GM12864 (cell line): ENCODE measurements around the gene TAS2R10.
"Not testable (repeated sequence)": the region's sequence is repeated elsewhere in the genome, so short reads cannot be mapped to it uniquely, and the experiment has no call there.

Experiments
- DNase-seq: peaks from one replicate; pipeline ENCODE4 v3.0.0-alpha.2; 2011; ENCODE audit warnings: low read depth
- H3K4me3 ChIP-seq: 2 replicates; pipeline ENCODE4 v1.5.1; 2011; ENCODE audit warnings: mild to moderate bottlenecking, low read depth, low read length, control low read depth
- TF ChIP-seq, protein P1 (sequence below): IDR thresholded peaks from 2 replicates; pipeline ENCODE4 v1.5.1; 2011; ENCODE audit warnings: low read depth, mild to moderate bottlenecking, moderate library complexity, low read length, control low read depth, inconsistent platforms; ENCODE audit errors: missing control alignments

The TAS2R10 gene

GRCh38 chr12:10824957-10825356, 1.2 kb downstream of the TAS2R10 start:
- TF ChIP-seq, protein P1, sequence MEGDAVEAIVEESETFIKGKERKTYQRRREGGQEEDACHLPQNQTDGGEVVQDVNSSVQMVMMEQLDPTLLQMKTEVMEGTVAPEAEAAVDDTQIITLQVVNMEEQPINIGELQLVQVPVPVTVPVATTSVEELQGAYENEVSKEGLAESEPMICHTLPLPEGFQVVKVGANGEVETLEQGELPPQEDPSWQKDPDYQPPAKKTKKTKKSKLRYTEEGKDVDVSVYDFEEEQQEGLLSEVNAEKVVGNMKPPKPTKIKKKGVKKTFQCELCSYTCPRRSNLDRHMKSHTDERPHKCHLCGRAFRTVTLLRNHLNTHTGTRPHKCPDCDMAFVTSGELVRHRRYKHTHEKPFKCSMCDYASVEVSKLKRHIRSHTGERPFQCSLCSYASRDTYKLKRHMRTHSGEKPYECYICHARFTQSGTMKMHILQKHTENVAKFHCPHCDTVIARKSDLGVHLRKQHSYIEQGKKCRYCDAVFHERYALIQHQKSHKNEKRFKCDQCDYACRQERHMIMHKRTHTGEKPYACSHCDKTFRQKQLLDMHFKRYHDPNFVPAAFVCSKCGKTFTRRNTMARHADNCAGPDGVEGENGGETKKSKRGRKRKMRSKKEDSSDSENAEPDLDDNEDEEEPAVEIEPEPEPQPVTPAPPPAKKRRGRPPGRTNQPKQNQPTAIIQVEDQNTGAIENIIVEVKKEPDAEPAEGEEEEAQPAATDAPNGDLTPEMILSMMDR, result no peak
- no peak for DNase-seq
- H3K4me3 ChIP-seq, result no peak overlapping the region

DNA sequence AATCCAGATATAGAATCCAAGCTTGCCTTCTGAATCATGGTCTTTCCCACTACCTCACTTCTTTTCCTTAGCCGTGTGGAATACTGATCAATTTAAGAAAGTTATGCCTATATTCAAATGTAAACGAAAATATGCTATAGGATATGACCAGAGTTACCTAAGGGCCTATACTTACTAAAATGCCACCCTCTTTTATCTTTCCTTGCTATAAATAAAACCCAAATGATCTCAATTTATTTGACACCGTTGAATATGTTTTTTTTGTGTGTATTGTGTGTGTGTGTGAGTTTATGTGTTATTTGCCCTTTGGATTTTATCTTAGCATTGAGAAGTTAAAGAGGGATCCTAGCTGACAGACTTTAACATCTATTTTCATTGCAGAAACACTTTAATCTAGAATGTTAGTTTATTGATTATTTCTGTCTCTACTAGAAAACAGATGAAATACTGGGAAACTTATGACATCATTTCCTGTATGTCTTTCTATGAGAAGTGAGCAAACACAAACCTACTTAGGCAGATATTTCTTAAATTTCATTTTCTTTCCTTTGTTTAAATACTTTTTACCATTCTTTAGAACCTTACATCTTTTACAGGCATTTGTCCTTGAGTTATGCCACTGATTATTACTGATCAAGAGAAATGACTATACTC, 14.1 kb downstream of the TAS2R10 start:
- TF ChIP-seq, protein P1, result no peak
- no peak for DNase-seq
- no peak overlapping the region for H3K4me3 ChIP-seq

DNA sequence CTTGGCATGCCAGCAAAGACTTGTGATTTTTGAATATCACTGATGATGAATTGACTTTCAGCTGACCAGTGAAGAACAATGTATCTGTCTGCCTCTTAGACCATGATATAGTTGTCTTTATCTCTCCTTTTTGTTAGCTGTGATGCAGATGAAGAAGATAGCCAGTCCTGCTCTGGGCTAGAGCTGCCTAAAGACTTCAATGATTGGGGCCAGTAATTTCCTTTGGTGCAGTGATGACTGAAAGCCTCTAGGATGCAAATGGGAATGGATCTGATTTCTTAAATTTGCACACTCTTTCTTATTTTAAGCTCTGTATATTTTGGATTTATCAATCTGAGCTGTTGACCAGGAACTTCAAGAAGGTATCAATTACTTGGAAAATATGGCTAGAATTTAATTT, 16.1 kb downstream of the TAS2R10 start, which contains the start of gene TAS2R9:
TAS2R9 (minus strand) TSS at position 101 of the 400 bp plus-strand sequence; CDS start at position 8, 93 bp downstream.
- DNase-seq, result no peak
- H3K4me3 ChIP-seq, result no peak within 1 kb of the TSS
- TF ChIP-seq, protein P1, result no peak

DNA sequence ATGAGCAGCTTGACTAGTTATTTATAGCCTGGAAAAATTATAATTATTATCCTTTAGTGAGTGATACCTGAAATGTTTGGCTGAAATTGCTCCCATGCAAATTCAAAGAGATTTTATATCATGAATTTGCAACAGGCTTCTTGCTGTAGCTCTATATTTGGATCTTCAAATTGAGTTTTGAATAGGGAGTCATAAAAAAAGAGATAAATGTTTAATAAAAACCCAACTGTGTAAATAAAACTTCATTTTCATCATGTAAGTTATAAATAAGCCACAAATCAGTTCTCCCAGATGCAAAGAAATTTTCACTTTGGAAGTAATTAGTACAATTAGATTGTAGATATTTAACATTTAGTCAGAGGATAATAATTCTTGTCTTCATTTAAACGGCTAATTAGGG, 19.0 kb downstream of the TAS2R10 start, which contains the start of gene TAS2R8:
TAS2R8 (minus strand) TSS at position 101 of the 400 bp plus-strand sequence. CDS start 306 bp downstream, outside the sequence.
- DNase-seq, result no peak
- no peak within 1 kb of the TSS for H3K4me3 ChIP-seq
- TF ChIP-seq, protein P1, result no peak

DNA sequence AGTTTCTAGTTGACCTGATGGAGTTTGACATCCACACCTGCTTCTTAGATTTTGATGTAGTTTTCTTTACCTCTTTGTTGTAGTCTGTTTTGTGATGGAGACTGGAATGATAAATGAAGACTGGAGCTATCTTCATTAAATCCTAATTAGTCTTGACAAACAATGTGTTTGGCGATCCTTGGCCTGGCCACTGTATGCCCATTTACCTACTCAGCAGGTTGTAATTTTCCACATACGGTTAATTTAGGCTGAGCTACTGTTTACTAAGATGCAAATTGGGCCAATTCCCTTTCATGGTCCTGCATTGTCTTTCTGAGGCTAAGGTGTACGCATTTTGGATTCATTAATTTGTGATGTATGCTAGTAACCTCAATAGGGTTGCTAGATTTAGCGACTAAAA, 23.6 kb downstream of the TAS2R10 start, which contains the start of gene TAS2R7:
TAS2R7 (minus strand) TSS at position 41 of the 400 bp plus-strand sequence. CDS start 57 bp downstream, outside the sequence.
- TF ChIP-seq, protein P1, result no peak
- DNase-seq, result no peak
- no peak within 1 kb of the TSS for H3K4me3 ChIP-seq

GRCh38 chr12:10801741-10802140, 24.4 kb downstream of the TAS2R10 start:
- DNase-seq, result no peak
- no peak overlapping the region for H3K4me3 ChIP-seq
- TF ChIP-seq, protein P1, result no peak

GRCh38 chr12:10794222-10794621, 31.9 kb downstream of the TAS2R10 start:
- TF ChIP-seq, protein P1, result no peak
- no peak overlapping the region for H3K4me3 ChIP-seq
- DNase-seq, result no peak

GRCh38 chr12:10791769-10792168, 34.4 kb downstream of the TAS2R10 start:
- not testable (repeated sequence) for DNase-seq, H3K4me3 ChIP-seq
